Measurements from ENCODE around the gene MPZ. TPM values are rescaled to one million over a fixed set of nuclear protein-coding genes. Genes with fewer than 3 reads are reported as not detected.

MPZ gene
- total and polyA plus RNA-seq, 10 of the 15 experiments (the other 5 are each of a cell fraction or from before 2014, with no cell fraction given): 0.09 to 6.9 (median 4.7) TPM

- peak; percentile 66; the same call in 1 of the 2 replicates for TF ChIP-seq REST (IDR thresholded peaks at IDR 0.05; ENCODE audit: low read depth, low read length)
Measured at GRCh38 chr1:161261261-161262235, 48.2 kb downstream of the MPZ start (continued).

GRCh38 chr1:161260376-161261260, 49.1 kb downstream of the MPZ start:
- TF ChIP-seq ZNF384 (IDR thresholded peaks at IDR 0.05; ENCODE audit: borderline replicate concordance, low read depth, low read length) (no peak), JUNB (IDR thresholded peaks at IDR 0.05) (peak; percentile 33; the same call in 1 of the 2 replicates)
- DNase-seq (ENCODE audit: low read depth, low spot score) (no peak), ATAC-seq (peak; percentile 63), FAIRE-seq (no peak)
- intact Hi-C loops (cut with micrococcal nuclease; ENCODE audit: unreplicated experiment) (no loop called here), in situ Hi-C loops (cut with MboI) (no loop called here)
- Histone ChIP-seq H3K4me3 (peak overlapping the region; percentile 9; the same call in 1 of the 2 replicates), H2AFZ (ENCODE audit: control insufficient read depth, low read depth, low read length) (peak overlapping the region; percentile 18), H3K27me3 (replicated peaks in 1 of 2; ENCODE audit: control insufficient read depth in 2 of 2, insufficient read depth in 2 of 2, low read length in 1 of 2) (peaks cover 0 to 5% of the 10 kb centered on the region in 2 experiments; a peak in 1 of 4 replicates), H4K20me1 (ENCODE audit: control insufficient read depth, insufficient read depth) (no peaks in the 10 kb centered on the region), H3K27ac (ENCODE audit: control insufficient read depth, insufficient read depth) (no peak overlapping the region), H3K4me1 (ENCODE audit: control insufficient read depth, insufficient read depth, low read length) (peaks cover 13% of the 10 kb centered on the region), H3K4me2 (ENCODE audit: control insufficient read depth, insufficient read depth) (peak overlapping the region; percentile 21; the same call in 1 of the 2 replicates), H3K9ac (ENCODE audit: control insufficient read depth, insufficient read depth, low read length) (no peak overlapping the region), H3K9me3 (replicated peaks; ENCODE audit: control insufficient read depth, insufficient read depth, low read length) (peaks cover 7% of the 10 kb centered on the region; the same call in 1 of the 3 replicates), H3K79me2 (ENCODE audit: control insufficient read depth, insufficient read depth, low read length) (no peaks in the 10 kb centered on the region), H3K36me3 (ENCODE audit: control insufficient read depth in 2 of 2, insufficient read depth in 2 of 2, low read length in 1 of 2) (no peaks in the 10 kb centered on the region)
- RAD21 ChIA-PET (ENCODE audit: unreplicated experiment): interaction anchor here (0.7 to 2.1 kb wide), 5 partner anchors 23 to 122 kb away, joined by 3 to 16 read pairs (median 3); partner anchors contain the start of gene TOMM40L
- POLR2A ChIA-PET: interaction anchor here (0.5 to 1.3 kb wide), 5 partner anchors 11 to 129 kb away, joined by 3 read pairs; no protein-coding TSS in a partner anchor
- CTCF ChIA-PET: interaction anchor here (0.6 to 4.0 kb wide), 8 partner anchors 11 to 190 kb away, joined by 3 to 16 read pairs (median 4); partner anchors contain the start of genes NDUFS2 and TOMM40L
- 1% methylated on average over 9 of the region's 9 CpGs for WGBS (ENCODE audit: insufficient coverage, insufficient replicate concordance, low lambda C conversion rate, missing lambda C conversion rate)
- no TSS peak for BruUV-seq (replicated peaks)
- SMC1A ChIA-PET (ENCODE audit: uncharacterized antibody, unreplicated experiment): interaction anchor here (0.6 to 2.5 kb wide), 12 partner anchors 12 to 175 kb away, joined by 3 to 10 read pairs (median 4); partner anchors contain the start of gene TOMM40L
